SU-DHL-6 (cell line): ENCODE results near the gene SIL1.

ENCODE experiments used
- H2AFZ ChIP-seq: fragments of 200-600 bp; sonication (generic); 2 replicates; pipeline ENCODE4 v1.6.1; 2014; ENCODE audit warnings: low read depth, mild to moderate bottlenecking, moderate library complexity, mixed read lengths, antibody characterized with exemption, low read length; ENCODE audit not compliant: severe bottlenecking
- H3F3A ChIP-seq: fragments of 200-600 bp; shearing (Covaris generic); 2 replicates; pipeline ENCODE4 v1.6.0; 2016; ENCODE audit warnings: antibody characterized with exemption, mild to moderate bottlenecking; ENCODE audit not compliant: insufficient read depth
- H3K27ac ChIP-seq: fragments of 200-600 bp; sonication (generic); 2 replicates; pipeline ENCODE4 v1.5.1; 2016; ENCODE audit warnings: low read depth, mild to moderate bottlenecking, low read length, moderate library complexity, mixed read lengths
- H3K27me3 ChIP-seq: fragments of 200-600 bp; sonication (generic), shearing (Covaris generic); 2 replicates; pipeline ENCODE4 v1.6.0; 2014; ENCODE audit warnings: mild to moderate bottlenecking, low read length
- H3K36me3 ChIP-seq: fragments of 200-600 bp; sonication (generic); 2 replicates; pipeline ENCODE4 v1.6.1; 2014; ENCODE audit warnings: mild to moderate bottlenecking, low read length, mixed read lengths
- H3K4me2 ChIP-seq: fragments of 300-600, 200-600 bp; shearing (Covaris generic), sonication (generic); 2 replicates; pipeline ENCODE4 v1.6.0; 2014; ENCODE audit warnings: low read length, low read depth, mild to moderate bottlenecking; ENCODE audit not compliant: poor library complexity, severe bottlenecking
- H3K4me3 ChIP-seq: fragments of 200-600 bp; sonication (generic); 2 replicates; pipeline ENCODE4 v1.5.1; 2014; ENCODE audit warnings: antibody characterized with exemption, low read length, mild to moderate bottlenecking, mixed read lengths; ENCODE audit not compliant: insufficient read depth, poor library complexity, severe bottlenecking
- H3K79me2 ChIP-seq: fragments of 200-600 bp; sonication (generic); 2 replicates; pipeline ENCODE4 v1.6.1; 2014; ENCODE audit warnings: mild to moderate bottlenecking, low read length, moderate library complexity; ENCODE audit not compliant: insufficient read depth
- H3K9ac ChIP-seq: fragments of 200-600 bp; sonication (generic); 2 replicates; pipeline ENCODE4 v1.7.0; 2014; ENCODE audit warnings: mild to moderate bottlenecking, low read length
- H3K9me2 ChIP-seq: fragments of 200-600 bp; sonication (generic); replicated peaks from 2 replicates; pipeline ENCODE4 v1.6.1; 2014; ENCODE audit warnings: low read length; ENCODE audit not compliant: insufficient read depth
- H3K9me3 ChIP-seq: fragments of 200-600 bp; sonication (generic); 2 replicates; pipeline ENCODE4 v1.6.1; 2014; ENCODE audit warnings: low read length, mixed read lengths; ENCODE audit not compliant: insufficient read depth
- H4K20me1 ChIP-seq: fragments of 200-600 bp; sonication (generic); 2 replicates; pipeline ENCODE4 v1.6.1; 2014; ENCODE audit warnings: low read depth, mild to moderate bottlenecking, antibody characterized with exemption, low read length, moderate library complexity, mixed read lengths
- CTCF ChIP-seq: fragments of 200-600 bp; sonication (generic); IDR thresholded peaks from one replicate; pipeline ENCODE4 v1.5.1; 2017; ENCODE audit warnings: antibody characterized with exemption, mild to moderate bottlenecking, low read length, moderate library complexity; ENCODE audit not compliant: insufficient read depth, poor library complexity, severe bottlenecking
- EZH2phosphoT487 ChIP-seq: fragments of 200-600 bp; sonication (generic), shearing (Covaris generic); conservative IDR thresholded peaks from 2 replicates; pipeline ENCODE4 v1.6.1; 2018; ENCODE audit warnings: mild to moderate bottlenecking, antibody characterized with exemption, low read length, moderate library complexity, mixed read lengths

The SIL1 gene

GRCh38 chr5:138972230-138972629, 225.9 kb downstream of the SIL1 start:
- Histone ChIP-seq H3F3A (no peaks in the 10 kb centered on the region), H3K9me3 (no peaks in the 10 kb centered on the region), H3K9me2 (no peaks in the 10 kb centered on the region), H2AFZ (no peak overlapping the region), H3K4me2 (no peak overlapping the region), H3K27me3 (no peaks in the 10 kb centered on the region), H3K36me3 (no peaks in the 10 kb centered on the region), H3K4me3 (no peak overlapping the region), H3K27ac (no peak overlapping the region), H3K9ac (no peak overlapping the region), H4K20me1 (no peaks in the 10 kb centered on the region), H3K79me2 (no peaks in the 10 kb centered on the region)
- TF ChIP-seq EZH2phosphoT487 (no peak), CTCF (no peak)

GRCh38 chr5:138969323-138970002, 228.7 kb downstream of the SIL1 start:
- no peak for TF ChIP-seq CTCF
- TF ChIP-seq EZH2phosphoT487: no peak
- Histone ChIP-seq H3K9me3 (no peaks in the 10 kb centered on the region), H4K20me1 (no peaks in the 10 kb centered on the region), H3F3A (no peaks in the 10 kb centered on the region), H3K9ac (no peak overlapping the region), H2AFZ (no peak overlapping the region), H3K9me2 (no peaks in the 10 kb centered on the region), H3K27ac (no peak overlapping the region), H3K27me3 (no peaks in the 10 kb centered on the region), H3K4me3 (no peak overlapping the region), H3K79me2 (no peaks in the 10 kb centered on the region), H3K4me2 (no peak overlapping the region), H3K36me3 (no peaks in the 10 kb centered on the region)

- H3K27me3 ChIP-seq: no peaks in the 10 kb centered on the region
- no peak overlapping the region for H3K4me3 ChIP-seq
- no peak overlapping the region for H3K4me2 ChIP-seq
- H3K36me3 ChIP-seq: no peaks in the 10 kb centered on the region
- H3F3A ChIP-seq: no peaks in the 10 kb centered on the region
- no peak overlapping the region for H3K27ac ChIP-seq
- no peaks in the 10 kb centered on the region for H3K79me2 ChIP-seq
- no peaks in the 10 kb centered on the region for H3K9me3 ChIP-seq
- no peaks in the 10 kb centered on the region for H4K20me1 ChIP-seq
- no peak for TF ChIP-seq CTCF
- TF ChIP-seq EZH2phosphoT487: no peak
- no peak overlapping the region for H2AFZ ChIP-seq
- no peaks in the 10 kb centered on the region for H3K9me2 ChIP-seq
- H3K9ac ChIP-seq: no peak overlapping the region
These were observed 229.6 kb downstream of the SIL1 start for GRCh38 chr5:138968601-138969000.
